HCT116 (cell line): ENCODE data around the gene UBQLN4. TPM values are rescaled to one million over a fixed set of nuclear protein-coding genes. Genes with fewer than 3 reads are reported as not detected.

ENCODE experiments used
- ATAC-seq: fragments of 200-7000 bp; cut with Tn5 transposase; 2 replicates; pipeline ENCODE4 v1.9.1; 2020; ENCODE audit warnings: mild to moderate bottlenecking, moderate library complexity
- BruUV-seq: library from RNA; stranded (reverse); fragments of 400-500 nt; replicated peaks from 2 replicates; lab custom pipeline; 2021; lab: Mats Ljungman, UMichigan
- CTCF ChIA-PET: fragments of 300-600 bp; sonication (Branson Sonifier 250); formaldehyde crosslinking; loops from one replicate; lab custom pipeline; 2021; ENCODE audit warnings: antibody characterized with exemption; lab: Charles Lee
- POLR2A ChIA-PET: fragments of 300-600, 350-600 bp; sonication (Branson Sonifier 250); formaldehyde crosslinking; loops from one replicate; lab custom pipeline; 2021; ENCODE audit warnings: antibody characterized with exemption; lab: Charles Lee
- RAD21 ChIA-PET, 2 experiments: fragments of 300-600 bp; sonication (Branson Sonifier 250); formaldehyde crosslinking; loops; one replicate each; lab custom pipeline; 2023; ENCODE audit warnings: low total read pairs in 2 of 2; ENCODE audit not compliant: uncharacterized antibody in 2 of 2, unreplicated experiment in 2 of 2, low non-redundant PET in 1 of 2; lab: Charles Lee
- DNase-seq: peaks from one replicate; pipeline ENCODE4 v3.0.0-alpha.2; 2010; ENCODE audit warnings: low read depth, low spot score
- H2AFZ ChIP-seq: fragments of 200-600 bp; shearing (Covaris generic), sonication (generic); 2 replicates; pipeline ENCODE4 v1.6.1; 2017; ENCODE audit warnings: low read depth, mixed run types, mixed read lengths, antibody characterized with exemption, low read length; ENCODE audit not compliant: poor library complexity, severe bottlenecking
- H3K27ac ChIP-seq: 2 replicates; pipeline ENCODE4 v1.5.1; 2012; ENCODE audit warnings: low read depth, low read length
- H3K27me3 ChIP-seq: fragments of 200-600 bp; sonication (generic); 2 replicates; pipeline ENCODE4 v1.6.1; 2016; ENCODE audit warnings: mixed run types, low read length, mixed read lengths; ENCODE audit not compliant: insufficient read depth
- H3K36me3 ChIP-seq, 2 experiments: fragments of 200-500 bp in 1 of 2; fragments of 200-600 bp in 1 of 2; sonication (Bioruptor generic) in 1 of 2; sonication (generic) in 1 of 2; 2 replicates each; pipeline versions ENCODE4 v1.5.1 to v1.6.1; 2014 to 2016; ENCODE audit warnings: low read length in 2 of 2, inconsistent platforms in 1 of 2, mixed read lengths in 1 of 2, mixed run types in 1 of 2; ENCODE audit not compliant: insufficient read depth in 2 of 2, control insufficient read depth in 1 of 2
- H3K4me1 ChIP-seq, 2 experiments: fragments of 200-600 bp in 1 of 2; sonication (generic) in 1 of 2; 2 replicates each; pipeline versions ENCODE4 v1.5.1 to v1.6.1; 2012 to 2017; ENCODE audit warnings: low read length in 2 of 2, inconsistent platforms in 1 of 2, mild to moderate bottlenecking in 1 of 2, mixed read lengths in 1 of 2, mixed run types in 1 of 2, moderate library complexity in 1 of 2; ENCODE audit not compliant: insufficient read depth in 2 of 2, control insufficient read depth in 1 of 2
- H3K4me2 ChIP-seq: fragments of 200-600 bp; sonication (generic); 2 replicates; pipeline ENCODE4 v1.6.1; 2017; ENCODE audit warnings: mixed run types, low read length, mixed read lengths
- H3K4me3 ChIP-seq, 2 experiments: fragments of 200-600 bp in 1 of 2; sonication (generic) in 1 of 2; replicated peaks in 1 of 2; 2 replicates each; pipeline ENCODE4 v1.5.1; 2011 to 2016; ENCODE audit warnings: low read length in 2 of 2, control low read depth in 1 of 2, low read depth in 1 of 2, mild to moderate bottlenecking in 1 of 2, mixed read lengths in 1 of 2, mixed run types in 1 of 2
- H3K79me2 ChIP-seq: fragments of 200-600 bp; sonication (generic); 2 replicates; pipeline ENCODE4 v1.6.1; 2017; ENCODE audit warnings: mild to moderate bottlenecking, mixed run types, low read length, moderate library complexity, mixed read lengths; ENCODE audit not compliant: insufficient read depth
- H3K9ac ChIP-seq: fragments of 200-600 bp; sonication (generic); 2 replicates; pipeline ENCODE4 v1.6.1; 2016; ENCODE audit warnings: low read length, mixed read lengths
- H3K9me2 ChIP-seq: fragments of 200-600 bp; sonication (generic), shearing (Covaris generic); 2 replicates; pipeline ENCODE4 v1.6.1; 2017; ENCODE audit warnings: mixed run types, mild to moderate bottlenecking, moderate library complexity; ENCODE audit not compliant: insufficient read depth
- H3K9me3 ChIP-seq, 2 experiments: fragments of 200-500 bp in 1 of 2; fragments of 200-600 bp in 1 of 2; sonication (Bioruptor generic) in 1 of 2; sonication (generic) in 1 of 2; 2 replicates each; pipeline ENCODE4 v1.6.1; 2014 to 2017; ENCODE audit warnings: low read length in 2 of 2, mixed read lengths in 2 of 2, inconsistent platforms in 1 of 2, low read depth in 1 of 2, mild to moderate bottlenecking in 1 of 2, mixed run types in 1 of 2, moderate library complexity in 1 of 2; ENCODE audit not compliant: control insufficient read depth in 1 of 2, insufficient read depth in 1 of 2
- H4K20me1 ChIP-seq: fragments of 200-600 bp; sonication (generic), shearing (Covaris generic); 2 replicates; pipeline ENCODE4 v1.6.1; 2017; ENCODE audit warnings: mixed run types, mild to moderate bottlenecking, moderate library complexity; ENCODE audit not compliant: insufficient read depth
- ATF3 ChIP-seq: IDR thresholded peaks from 2 replicates; pipeline ENCODE4 v1.6.1; 2012
- CBX3 ChIP-seq: IDR thresholded peaks from 2 replicates; pipeline ENCODE4 v1.6.1; 2012; ENCODE audit warnings: low read depth
- EGR1 ChIP-seq: IDR thresholded peaks from 2 replicates; pipeline ENCODE4 v1.6.1; 2012; ENCODE audit warnings: low read depth
- ELF1 ChIP-seq: IDR thresholded peaks from 2 replicates; pipeline ENCODE4 v1.6.1; 2012; ENCODE audit warnings: low read depth, borderline replicate concordance
- EZH2 ChIP-seq: fragments of 200-600 bp; sonication (generic); IDR thresholded peaks from 2 replicates; pipeline ENCODE4 v1.6.1; 2017; ENCODE audit warnings: antibody characterized with exemption, mixed run types
- JUND ChIP-seq: IDR thresholded peaks from 2 replicates; pipeline ENCODE4 v1.6.1; 2012
- MAX ChIP-seq: IDR thresholded peaks from 2 replicates; pipeline ENCODE4 v1.6.1; 2012
- POLR2A ChIP-seq: IDR thresholded peaks from 2 replicates; pipeline ENCODE4 v1.7.0; 2011; ENCODE audit warnings: borderline replicate concordance; ENCODE audit not compliant: insufficient read depth, insufficient read length; ENCODE audit errors: extremely low read depth
- POLR2AphosphoS5 ChIP-seq: IDR thresholded peaks from 2 replicates; pipeline ENCODE4 v1.6.1; 2011; ENCODE audit warnings: mild to moderate bottlenecking, low read depth, low read length, moderate library complexity
- RAD21 ChIP-seq: IDR thresholded peaks from 2 replicates; pipeline ENCODE4 v1.6.1; 2012; ENCODE audit warnings: low read depth, mild to moderate bottlenecking
- SIN3A ChIP-seq: IDR thresholded peaks from 2 replicates; pipeline ENCODE4 v1.6.1; 2012; ENCODE audit warnings: low read depth
- SP1 ChIP-seq: IDR thresholded peaks from 2 replicates; pipeline ENCODE4 v1.6.1; 2012; ENCODE audit warnings: low read depth
- SRF ChIP-seq: IDR thresholded peaks from 2 replicates; pipeline ENCODE4 v1.6.1; 2012; ENCODE audit warnings: low read depth
- TCF7L2 ChIP-seq: IDR thresholded peaks from 2 replicates; pipeline ENCODE4 v1.7.0; 2011; ENCODE audit warnings: borderline replicate concordance, inconsistent platforms; ENCODE audit not compliant: insufficient read depth, insufficient read length; ENCODE audit errors: extremely low read depth
- ZBTB33 ChIP-seq: IDR thresholded peaks from 2 replicates; pipeline ENCODE4 v1.6.1; 2011; ENCODE audit warnings: mild to moderate bottlenecking, low read length, moderate library complexity; ENCODE audit not compliant: insufficient replicate concordance; ENCODE audit errors: extremely low read depth
- ZFX ChIP-seq: fragments of 450-650 bp; IDR thresholded peaks from 2 replicates; pipeline ENCODE4 v1.6.1; 2017
- intact Hi-C: fragments of 100-400 bp; cut with micrococcal nuclease; formaldehyde crosslinking; loops from 2 replicates; pipeline ENCODE4 v1.10.0; 2022
- total RNA-seq: library from RNA; stranded (reverse); gene quantifications from one replicate; pipeline ENCODE4 v1.2.1, GENCODE V29; 2021; ENCODE audit not compliant: unreplicated experiment

The UBQLN4 gene
- total RNA-seq, 1 experiment from 2014 or later = 68.4 TPM

GRCh38 chr1:156074661-156075060 is 21.1 kb upstream of the UBQLN4 start (continued):
- no peak for TF ChIP-seq ZBTB33
- TF ChIP-seq SP1 = no peak
- TF ChIP-seq EZH2 = no peak

- no peak for TF ChIP-seq ZFX
- TF ChIP-seq POLR2A = no peak
- TF ChIP-seq SP1 = no peak
- TF ChIP-seq SIN3A = no peak
- TF ChIP-seq TCF7L2 = no peak
- no peak for TF ChIP-seq RAD21
- no peak for TF ChIP-seq CBX3
- no peak for TF ChIP-seq SRF
- TF ChIP-seq MAX = no peak
- TF ChIP-seq ATF3 = no peak
- TF ChIP-seq ELF1 = no peak
- no peak for TF ChIP-seq ZBTB33
- TF ChIP-seq POLR2AphosphoS5 = no peak
- no peak for TF ChIP-seq JUND
- no peak for TF ChIP-seq EGR1
- no peak for TF ChIP-seq EZH2
- no peak for ATAC-seq
- Histone ChIP-seq H4K20me1 (no peaks in the 10 kb centered on the region), H3K27ac (no peak overlapping the region), H3K4me2 (no peak overlapping the region), H3K27me3 (no peaks in the 10 kb centered on the region), H3K9me3 (no peaks in the 10 kb centered on the region), H3K36me3 (peaks cover 15 to 27% of the 10 kb centered on the region in 2 experiments), H3K9me2 (no peaks in the 10 kb centered on the region), H3K4me1 (peaks cover 0 to 11% of the 10 kb centered on the region in 2 experiments; a peak in 2 of 4 replicates), H2AFZ (no peak overlapping the region), H3K79me2 (no peaks in the 10 kb centered on the region), H3K4me3 (no peak overlapping the region), H3K9ac (no peak overlapping the region)
- CTCF ChIA-PET = no interaction called here
- intact Hi-C loops = no loop called here
- POLR2A ChIA-PET = no interaction called here
- BruUV-seq = no TSS peak
- no peak for DNase-seq
- RAD21 ChIA-PET = no interaction called here
Measured at GRCh38 chr1:156073740-156074139, 20.1 kb upstream of the UBQLN4 start.
